ENCODE data around the gene WDR86.

The WDR86 gene

GRCh38 chr7:151453326-151453791 lies 43.5 kb upstream of the WDR86 start:
- TF ChIP-seq GABPA (IDR thresholded peaks at IDR 0.05; ENCODE audit: low read depth) (no peak), CTCF (IDR thresholded peaks at IDR 0.05; ENCODE audit: insufficient read depth, low read length) (no peak), SPI1 (IDR thresholded peaks at IDR 0.05; ENCODE audit: borderline replicate concordance, low read depth) (no peak), REST (IDR thresholded peaks at IDR 0.05; ENCODE audit: insufficient replicate concordance, low read depth) (no peak), POLR2AphosphoS5 (IDR thresholded peaks at IDR 0.05; ENCODE audit: low read depth) (no peak)
- H3K4me3 ChIP-seq (replicated peaks; ENCODE audit: insufficient read depth, low read length) = no peak overlapping the region
- no peak for DNase-seq (ENCODE audit: low read depth in 1 of 2, low spot score in 1 of 2)
- H3K27me3 ChIP-seq (ENCODE audit: insufficient read depth, poor library complexity, severe bottlenecking) = no peaks in the 10 kb centered on the region
- no peak overlapping the region for H3K27ac ChIP-seq (replicated peaks)

GRCh38 chr7:151452680-151453325 lies 43.0 kb upstream of the WDR86 start:
- Histone ChIP-seq H3K27me3 (ENCODE audit: insufficient read depth, poor library complexity, severe bottlenecking) (no peaks in the 10 kb centered on the region), H3K27ac (replicated peaks) (no peak overlapping the region), H3K4me3 (replicated peaks; ENCODE audit: insufficient read depth, low read length) (no peak overlapping the region)
- DNase-seq (ENCODE audit: low read depth in 1 of 2, low spot score in 1 of 2) = no peak
- TF ChIP-seq REST (IDR thresholded peaks at IDR 0.05; ENCODE audit: insufficient replicate concordance, low read depth) (no peak), SPI1 (IDR thresholded peaks at IDR 0.05; ENCODE audit: borderline replicate concordance, low read depth) (no peak), CTCF (IDR thresholded peaks at IDR 0.05; ENCODE audit: insufficient read depth, low read length) (no peak), POLR2AphosphoS5 (IDR thresholded peaks at IDR 0.05; ENCODE audit: low read depth) (no peak)

- no peaks in the 10 kb centered on the region for H3K27me3 ChIP-seq (ENCODE audit: insufficient read depth, poor library complexity, severe bottlenecking)
- H3K4me3 ChIP-seq (replicated peaks; ENCODE audit: insufficient read depth, low read length) = no peak overlapping the region
- no peak for DNase-seq (ENCODE audit: low read depth in 1 of 2, low spot score in 1 of 2)
- TF ChIP-seq GABPA (IDR thresholded peaks at IDR 0.05; ENCODE audit: low read depth) = no peak
- TF ChIP-seq CTCF (IDR thresholded peaks at IDR 0.05; ENCODE audit: insufficient read depth, low read length) = no peak
- TF ChIP-seq POLR2AphosphoS5 (IDR thresholded peaks at IDR 0.05; ENCODE audit: low read depth) = no peak
- TF ChIP-seq SPI1 (IDR thresholded peaks at IDR 0.05; ENCODE audit: borderline replicate concordance, low read depth) = no peak
- no peak for TF ChIP-seq REST (IDR thresholded peaks at IDR 0.05; ENCODE audit: insufficient replicate concordance, low read depth)
- H3K27ac ChIP-seq (replicated peaks) = no peak overlapping the region
Observed at GRCh38 chr7:151451626-151452571, 42.1 kb upstream of the WDR86 start.

All from HL-60 (cell line).